ENCODE data around the gene MAP3K20. TPM values are rescaled to one million over a fixed set of nuclear protein-coding genes. Genes with fewer than 3 reads are reported as not detected.

The MAP3K20 gene
- total and polyA plus RNA-seq, 2 donors (not counting 3 experiments of a cell fraction or from before 2014, with no cell fraction given), result 7.8 to 31.5 TPM

DNA sequence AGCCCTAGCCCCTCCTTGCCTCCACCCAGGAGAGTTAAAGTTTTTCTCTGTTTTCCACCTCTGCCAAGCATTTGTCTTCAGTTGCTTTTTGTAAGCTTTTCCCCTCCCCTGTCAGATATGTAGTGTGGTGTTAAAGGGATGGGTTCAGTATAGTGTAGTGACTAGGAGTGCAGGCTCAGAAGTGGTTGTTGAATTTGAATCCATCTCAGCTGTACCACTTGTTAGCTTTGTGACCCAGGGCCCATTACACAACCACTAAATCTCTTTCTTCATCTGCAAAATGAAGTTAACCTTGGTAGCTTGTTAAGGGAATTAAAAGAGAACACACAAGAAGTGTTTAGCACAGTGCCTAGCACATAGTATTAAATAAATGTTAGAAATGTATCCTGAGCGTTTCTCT, 56.9 kb downstream of the MAP3K20 start:
- no peaks in the 10 kb centered on the region for H3K9me3 ChIP-seq (replicated peaks; ENCODE audit: control insufficient read depth, insufficient read depth, low read length)
- no peak overlapping the region for H3K4me3 ChIP-seq (replicated peaks in 1 of 3; ENCODE audit: insufficient read depth in 1 of 3, low read depth in 1 of 3, low read length in 3 of 3)
- H3K9ac ChIP-seq (replicated peaks; ENCODE audit: extremely low read depth, insufficient read depth, low read length), result no peak overlapping the region
- no TSS peak for BruUV-seq (replicated peaks)
- no peaks in the 10 kb centered on the region for H3K36me3 ChIP-seq (ENCODE audit: control insufficient read depth in 2 of 2, extremely low read depth in 1 of 2, insufficient read depth in 2 of 2, low read length in 2 of 2)
- H3K79me2 ChIP-seq (ENCODE audit: control insufficient read depth, insufficient read depth, low read length), result no peaks in the 10 kb centered on the region
- H3K4me2 ChIP-seq (ENCODE audit: insufficient read depth, low read length), result no peak overlapping the region
- CTCF ChIA-PET, result interaction anchor here (0.8 kb wide), 1 partner anchor 106 kb away, joined by 3 read pairs; no protein-coding TSS in a partner anchor
- FAIRE-seq, result no peak
- peaks cover 6% of the 10 kb centered on the region for H3K4me1 ChIP-seq (ENCODE audit: control insufficient read depth, extremely low read depth, insufficient read depth, low read length)
- no peak for DNase-seq (ENCODE audit: low read depth, low spot score)
- no peak overlapping the region for H2AFZ ChIP-seq (ENCODE audit: low read depth, low read length)
- intact Hi-C loops (cut with micrococcal nuclease) (no loop called here), dilution Hi-C loops (cut with MboI; ENCODE audit: extremely low pct_ligation_motif_present, low sequenced_read_pairs) (no loop called here)
- H4K20me1 ChIP-seq (replicated peaks; ENCODE audit: control insufficient read depth, extremely low read depth, insufficient read depth, low read length), result no peaks in the 10 kb centered on the region
- POLR2A ChIA-PET, result no interaction called here
- TF ChIP-seq, protein P1, sequence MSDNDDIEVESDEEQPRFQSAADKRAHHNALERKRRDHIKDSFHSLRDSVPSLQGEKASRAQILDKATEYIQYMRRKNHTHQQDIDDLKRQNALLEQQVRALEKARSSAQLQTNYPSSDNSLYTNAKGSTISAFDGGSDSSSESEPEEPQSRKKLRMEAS (IDR thresholded peaks at IDR 0.05; ENCODE audit: insufficient read depth, insufficient read length), result no peak
- TF ChIP-seq POLR2A (IDR thresholded peaks at IDR 0.05; ENCODE audit: low read depth, low read length) (no peak), JUN (IDR thresholded peaks at IDR 0.05; ENCODE audit: borderline replicate concordance, insufficient read depth, insufficient read length, low read depth) (no peak), EZH2 (IDR thresholded peaks at IDR 0.05; ENCODE audit: borderline replicate concordance, low read depth, low read length, severe bottlenecking) (no peak), POLR2AphosphoS5 (IDR thresholded peaks at IDR 0.05; ENCODE audit: insufficient read depth, low read depth, low read length) (no peak), MYC (IDR thresholded peaks at IDR 0.05; ENCODE audit: low read depth, low read length) (no peak)
- H3K9me1 ChIP-seq (replicated peaks; ENCODE audit: control insufficient read depth, extremely low read depth, insufficient read depth, low read length), result no peaks in the 10 kb centered on the region
- H3K27me3 ChIP-seq (ENCODE audit: control insufficient read depth in 2 of 2, insufficient read depth in 2 of 2, low read length in 2 of 2), result no peaks in the 10 kb centered on the region
- H3K27ac ChIP-seq (ENCODE audit: insufficient read depth, low read depth, low read length), result no peak overlapping the region

DNA sequence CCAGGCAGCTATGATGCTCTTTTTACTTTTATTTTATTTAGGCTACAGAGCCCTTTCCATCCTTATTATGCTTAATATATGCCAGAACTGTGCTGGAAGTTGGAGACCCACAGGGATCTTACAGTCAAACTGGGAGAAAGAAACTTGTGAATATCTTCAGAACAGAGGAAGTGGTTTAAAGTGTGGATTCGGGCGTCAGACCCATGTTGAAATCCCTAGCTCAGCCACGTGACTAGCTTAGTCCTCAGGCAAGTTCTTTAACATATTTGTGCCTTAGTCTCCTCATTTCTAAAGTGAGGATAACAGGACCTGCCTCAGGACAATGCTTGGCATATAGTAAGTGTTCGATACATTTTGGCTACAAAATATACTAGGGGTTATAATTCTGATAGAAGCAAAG, 59.1 kb downstream of the MAP3K20 start:
- CTCF ChIA-PET, result no interaction called here

More for the DNA sequence above, 59.1 kb downstream of the MAP3K20 start:
- no peak overlapping the region for H3K9ac ChIP-seq (replicated peaks; ENCODE audit: extremely low read depth, insufficient read depth, low read length)
- no peaks in the 10 kb centered on the region for H3K9me3 ChIP-seq (replicated peaks; ENCODE audit: control insufficient read depth, insufficient read depth, low read length)
- H4K20me1 ChIP-seq (replicated peaks; ENCODE audit: control insufficient read depth, extremely low read depth, insufficient read depth, low read length), result no peaks in the 10 kb centered on the region
- H3K27ac ChIP-seq (ENCODE audit: insufficient read depth, low read depth, low read length), result no peak overlapping the region
- FAIRE-seq (no peak), DNase-seq (ENCODE audit: low read depth, low spot score) (no peak)
- dilution Hi-C loops (cut with MboI; ENCODE audit: extremely low pct_ligation_motif_present, low sequenced_read_pairs), result no loop called here
- H3K27me3 ChIP-seq (ENCODE audit: control insufficient read depth in 2 of 2, insufficient read depth in 2 of 2, low read length in 2 of 2), result no peaks in the 10 kb centered on the region
- no peak overlapping the region for H2AFZ ChIP-seq (ENCODE audit: low read depth, low read length)
- no peaks in the 10 kb centered on the region for H3K79me2 ChIP-seq (ENCODE audit: control insufficient read depth, insufficient read depth, low read length)
- H3K36me3 ChIP-seq (ENCODE audit: control insufficient read depth in 2 of 2, extremely low read depth in 1 of 2, insufficient read depth in 2 of 2, low read length in 2 of 2), result no peaks in the 10 kb centered on the region
- TF ChIP-seq, protein P2, sequence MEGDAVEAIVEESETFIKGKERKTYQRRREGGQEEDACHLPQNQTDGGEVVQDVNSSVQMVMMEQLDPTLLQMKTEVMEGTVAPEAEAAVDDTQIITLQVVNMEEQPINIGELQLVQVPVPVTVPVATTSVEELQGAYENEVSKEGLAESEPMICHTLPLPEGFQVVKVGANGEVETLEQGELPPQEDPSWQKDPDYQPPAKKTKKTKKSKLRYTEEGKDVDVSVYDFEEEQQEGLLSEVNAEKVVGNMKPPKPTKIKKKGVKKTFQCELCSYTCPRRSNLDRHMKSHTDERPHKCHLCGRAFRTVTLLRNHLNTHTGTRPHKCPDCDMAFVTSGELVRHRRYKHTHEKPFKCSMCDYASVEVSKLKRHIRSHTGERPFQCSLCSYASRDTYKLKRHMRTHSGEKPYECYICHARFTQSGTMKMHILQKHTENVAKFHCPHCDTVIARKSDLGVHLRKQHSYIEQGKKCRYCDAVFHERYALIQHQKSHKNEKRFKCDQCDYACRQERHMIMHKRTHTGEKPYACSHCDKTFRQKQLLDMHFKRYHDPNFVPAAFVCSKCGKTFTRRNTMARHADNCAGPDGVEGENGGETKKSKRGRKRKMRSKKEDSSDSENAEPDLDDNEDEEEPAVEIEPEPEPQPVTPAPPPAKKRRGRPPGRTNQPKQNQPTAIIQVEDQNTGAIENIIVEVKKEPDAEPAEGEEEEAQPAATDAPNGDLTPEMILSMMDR (IDR thresholded peaks at IDR 0.05; ENCODE audit: extremely low read depth in 1 of 2, insufficient read depth in 1 of 2, low read depth in 1 of 2, low read length in 2 of 2), result no peak
- TF ChIP-seq GATA2 (IDR thresholded peaks at IDR 0.05; ENCODE audit: insufficient read depth, insufficient read length, low read depth, low read length) (no peak), POLR2A (IDR thresholded peaks at IDR 0.05; ENCODE audit: low read depth, low read length) (no peak), POLR2AphosphoS5 (IDR thresholded peaks at IDR 0.05; ENCODE audit: insufficient read depth, low read depth, low read length) (no peak), JUN (IDR thresholded peaks at IDR 0.05; ENCODE audit: borderline replicate concordance, insufficient read depth, insufficient read length, low read depth) (no peak), EZH2 (IDR thresholded peaks at IDR 0.05; ENCODE audit: borderline replicate concordance, low read depth, low read length, severe bottlenecking) (no peak), MYC (IDR thresholded peaks at IDR 0.05; ENCODE audit: low read depth, low read length) (no peak), FOS (IDR thresholded peaks at IDR 0.05; ENCODE audit: borderline replicate concordance, insufficient read depth, low read length) (no peak)
- TF ChIP-seq, protein P1 (IDR thresholded peaks at IDR 0.05; ENCODE audit: insufficient read depth, insufficient read length), result no peak
- peaks cover 6% of the 10 kb centered on the region for H3K4me1 ChIP-seq (ENCODE audit: control insufficient read depth, extremely low read depth, insufficient read depth, low read length)
- intact Hi-C loops (cut with micrococcal nuclease), result no loop called here
- POLR2A ChIA-PET, result no interaction called here
- no peaks in the 10 kb centered on the region for H3K9me1 ChIP-seq (replicated peaks; ENCODE audit: control insufficient read depth, extremely low read depth, insufficient read depth, low read length)
- no TSS peak for BruUV-seq (replicated peaks)
- no peak overlapping the region for H3K4me2 ChIP-seq (ENCODE audit: insufficient read depth, low read length)
- no peak overlapping the region for H3K4me3 ChIP-seq (replicated peaks in 1 of 3; ENCODE audit: insufficient read depth in 1 of 3, low read depth in 1 of 3, low read length in 3 of 3)
